SK-N-SH treated with all-trans-retinoic acid at 6 μM for 48 hours (cell line): ENCODE data around the gene WFS1.
A peak's percentile ranks its signal among the peaks of the same experiment; 100 is the strongest.

ENCODE experiments used
- ATAC-seq: fragments of 200-7000 bp; cut with Tn5 transposase; 3 replicates; pipeline ENCODE4 v1.9.1; 2020; ENCODE audit warnings: mild to moderate bottlenecking, moderate library complexity
- BACH2 ChIP-seq: fragments of 250-450 bp; sonication (Bioruptor Pico); IDR thresholded peaks from 2 replicates; pipeline ENCODE4 v1.9.0; 2021; ENCODE audit warnings: mild to moderate bottlenecking, borderline replicate concordance
- CSDC2 ChIP-seq: fragments of 250-450 bp; sonication (Bioruptor Pico); IDR thresholded peaks from 2 replicates; pipeline ENCODE4 v1.5.0; 2020; ENCODE audit warnings: mild to moderate bottlenecking, moderate library complexity
- ESRRG ChIP-seq: fragments of 250-450 bp; sonication (Bioruptor Pico); IDR thresholded peaks from 2 replicates; pipeline ENCODE4 v1.6.1; 2021; ENCODE audit warnings: mild to moderate bottlenecking
- GLIS3 ChIP-seq: fragments of 250-450 bp; sonication (Bioruptor Pico); IDR thresholded peaks from 2 replicates; pipeline ENCODE4 v1.5.0; 2020; ENCODE audit warnings: mild to moderate bottlenecking, moderate library complexity
- OSR1 ChIP-seq: fragments of 250-450 bp; sonication (Bioruptor Pico); IDR thresholded peaks from 2 replicates; pipeline ENCODE4 v1.8.0; 2022; ENCODE audit warnings: moderate library complexity, mild to moderate bottlenecking, inconsistent platforms
- PPARA ChIP-seq: fragments of 250-450 bp; sonication (Bioruptor Pico); IDR thresholded peaks from 2 replicates; pipeline ENCODE4 v1.5.0; 2020; ENCODE audit warnings: mild to moderate bottlenecking, borderline replicate concordance
- RARB ChIP-seq: fragments of 250-450 bp; sonication (Bioruptor Pico); IDR thresholded peaks from 2 replicates; pipeline ENCODE4 v1.8.0; 2021; ENCODE audit warnings: mild to moderate bottlenecking, moderate library complexity
- SNAI2 ChIP-seq: fragments of 250-450 bp; sonication (Bioruptor Pico); IDR thresholded peaks from 2 replicates; pipeline ENCODE4 v1.5.0; 2020; ENCODE audit warnings: mild to moderate bottlenecking, moderate library complexity
- TCF4 ChIP-seq: fragments of 250-450 bp; sonication (Bioruptor Pico); IDR thresholded peaks from 2 replicates; pipeline ENCODE4 v1.8.0; 2021; ENCODE audit warnings: mild to moderate bottlenecking, moderate library complexity, borderline replicate concordance
- TOX ChIP-seq: fragments of 250-450 bp; sonication (Bioruptor Pico); IDR thresholded peaks from 2 replicates; pipeline ENCODE4 v1.8.0; 2021; ENCODE audit warnings: mild to moderate bottlenecking, moderate library complexity, borderline replicate concordance
- ZC3H10 ChIP-seq: fragments of 250-450 bp; sonication (Bioruptor Pico); IDR thresholded peaks from 2 replicates; pipeline ENCODE4 v1.5.1; 2021; ENCODE audit warnings: mild to moderate bottlenecking, moderate library complexity
- ZFP3 ChIP-seq: fragments of 250-450 bp; sonication (Bioruptor Pico); IDR thresholded peaks from 2 replicates; pipeline ENCODE4 v1.5.0; 2020; ENCODE audit warnings: mild to moderate bottlenecking, moderate library complexity
- ZFP30 ChIP-seq: fragments of 450-650 bp; formaldehyde crosslinking; IDR thresholded peaks from 2 replicates; pipeline ENCODE4 v1.5.0; 2022; ENCODE audit warnings: mild to moderate bottlenecking, moderate library complexity
- ZNF565 ChIP-seq: fragments of 450-650 bp; formaldehyde crosslinking; conservative IDR thresholded peaks from 2 replicates; pipeline ENCODE4 v1.5.0; 2020; ENCODE audit warnings: low read depth, mild to moderate bottlenecking, moderate library complexity
- ZNF70 ChIP-seq: fragments of 450-650 bp; formaldehyde crosslinking; IDR thresholded peaks from 2 replicates; pipeline ENCODE4 v1.5.0; 2020; ENCODE audit warnings: mild to moderate bottlenecking, moderate library complexity
- ZNF8 ChIP-seq: fragments of 450-650 bp; formaldehyde crosslinking; IDR thresholded peaks from 2 replicates; pipeline ENCODE4 v1.5.0; 2020; ENCODE audit warnings: mild to moderate bottlenecking, moderate library complexity
- TF ChIP-seq, protein P1 (sequence below): fragments of 250-450 bp; sonication (Bioruptor Pico); IDR thresholded peaks from 2 replicates; pipeline ENCODE4 v1.5.0; 2020; ENCODE audit warnings: mild to moderate bottlenecking, moderate library complexity
- TF ChIP-seq, protein P2 (sequence below): fragments of 250-450 bp; sonication (Bioruptor Pico); IDR thresholded peaks from 2 replicates; pipeline ENCODE4 v1.8.0; 2020; ENCODE audit warnings: mild to moderate bottlenecking, moderate library complexity, borderline replicate concordance
- TF ChIP-seq, protein P3 (sequence below): fragments of 250-450 bp; sonication (Bioruptor Pico); IDR thresholded peaks from 2 replicates; pipeline ENCODE4 v1.5.1; 2021; ENCODE audit warnings: mild to moderate bottlenecking, moderate library complexity
- TF ChIP-seq, protein P4 (sequence below): fragments of 250-450 bp; sonication (Bioruptor Pico); IDR thresholded peaks from 2 replicates; pipeline ENCODE4 v1.8.0; 2021; ENCODE audit warnings: low read depth, mild to moderate bottlenecking, moderate library complexity, borderline replicate concordance
- TF ChIP-seq, protein P5 (sequence below): fragments of 250-450 bp; sonication (Bioruptor Pico); IDR thresholded peaks from 2 replicates; pipeline ENCODE4 v1.5.1; 2020; ENCODE audit warnings: low read depth, mild to moderate bottlenecking, moderate library complexity

Gene WFS1

DNA sequence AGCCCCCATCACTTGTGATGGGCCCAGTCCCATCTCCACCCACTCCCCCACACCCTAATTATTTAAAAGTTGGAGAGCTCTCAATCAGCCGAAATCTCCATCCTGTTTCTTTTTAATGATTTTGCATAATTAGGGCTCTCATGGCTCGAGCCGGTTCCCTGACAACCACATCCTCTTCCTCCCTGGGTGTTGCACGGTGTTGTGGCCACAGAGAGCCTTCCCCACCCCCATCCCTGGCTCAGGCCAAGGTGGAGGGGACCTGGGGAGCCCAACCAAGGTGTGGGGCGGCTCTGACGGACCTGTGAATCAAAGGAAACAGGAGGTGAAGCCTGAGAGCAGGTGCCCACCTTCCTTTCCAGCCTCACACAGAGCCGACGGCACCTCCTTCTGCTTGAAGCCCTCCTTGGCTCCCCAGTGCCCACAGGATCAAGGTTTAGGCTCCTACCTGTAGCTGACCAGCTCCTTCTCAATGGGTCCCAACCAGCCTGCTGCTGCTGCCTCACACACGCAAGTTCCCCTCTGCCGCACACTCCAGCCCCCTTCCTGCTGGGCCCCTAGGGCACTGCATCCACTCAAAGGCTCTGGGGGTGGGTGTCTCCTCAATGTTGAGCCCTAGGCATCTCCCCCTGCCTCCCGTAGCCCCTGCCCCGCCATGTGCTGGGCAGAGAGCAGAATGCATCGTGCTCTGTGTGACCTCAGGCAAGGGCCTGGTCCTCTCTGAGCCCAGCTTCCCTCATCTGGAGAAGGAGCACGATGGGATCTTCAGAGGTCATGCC is 68.7 kb downstream of the WFS1 start (continued):
- TF ChIP-seq, protein P1, sequence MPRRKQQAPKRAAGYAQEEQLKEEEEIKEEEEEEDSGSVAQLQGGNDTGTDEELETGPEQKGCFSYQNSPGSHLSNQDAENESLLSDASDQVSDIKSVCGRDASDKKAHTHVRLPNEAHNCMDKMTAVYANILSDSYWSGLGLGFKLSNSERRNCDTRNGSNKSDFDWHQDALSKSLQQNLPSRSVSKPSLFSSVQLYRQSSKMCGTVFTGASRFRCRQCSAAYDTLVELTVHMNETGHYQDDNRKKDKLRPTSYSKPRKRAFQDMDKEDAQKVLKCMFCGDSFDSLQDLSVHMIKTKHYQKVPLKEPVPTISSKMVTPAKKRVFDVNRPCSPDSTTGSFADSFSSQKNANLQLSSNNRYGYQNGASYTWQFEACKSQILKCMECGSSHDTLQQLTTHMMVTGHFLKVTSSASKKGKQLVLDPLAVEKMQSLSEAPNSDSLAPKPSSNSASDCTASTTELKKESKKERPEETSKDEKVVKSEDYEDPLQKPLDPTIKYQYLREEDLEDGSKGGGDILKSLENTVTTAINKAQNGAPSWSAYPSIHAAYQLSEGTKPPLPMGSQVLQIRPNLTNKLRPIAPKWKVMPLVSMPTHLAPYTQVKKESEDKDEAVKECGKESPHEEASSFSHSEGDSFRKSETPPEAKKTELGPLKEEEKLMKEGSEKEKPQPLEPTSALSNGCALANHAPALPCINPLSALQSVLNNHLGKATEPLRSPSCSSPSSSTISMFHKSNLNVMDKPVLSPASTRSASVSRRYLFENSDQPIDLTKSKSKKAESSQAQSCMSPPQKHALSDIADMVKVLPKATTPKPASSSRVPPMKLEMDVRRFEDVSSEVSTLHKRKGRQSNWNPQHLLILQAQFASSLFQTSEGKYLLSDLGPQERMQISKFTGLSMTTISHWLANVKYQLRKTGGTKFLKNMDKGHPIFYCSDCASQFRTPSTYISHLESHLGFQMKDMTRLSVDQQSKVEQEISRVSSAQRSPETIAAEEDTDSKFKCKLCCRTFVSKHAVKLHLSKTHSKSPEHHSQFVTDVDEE: no peak
- TF ChIP-seq, protein P2, sequence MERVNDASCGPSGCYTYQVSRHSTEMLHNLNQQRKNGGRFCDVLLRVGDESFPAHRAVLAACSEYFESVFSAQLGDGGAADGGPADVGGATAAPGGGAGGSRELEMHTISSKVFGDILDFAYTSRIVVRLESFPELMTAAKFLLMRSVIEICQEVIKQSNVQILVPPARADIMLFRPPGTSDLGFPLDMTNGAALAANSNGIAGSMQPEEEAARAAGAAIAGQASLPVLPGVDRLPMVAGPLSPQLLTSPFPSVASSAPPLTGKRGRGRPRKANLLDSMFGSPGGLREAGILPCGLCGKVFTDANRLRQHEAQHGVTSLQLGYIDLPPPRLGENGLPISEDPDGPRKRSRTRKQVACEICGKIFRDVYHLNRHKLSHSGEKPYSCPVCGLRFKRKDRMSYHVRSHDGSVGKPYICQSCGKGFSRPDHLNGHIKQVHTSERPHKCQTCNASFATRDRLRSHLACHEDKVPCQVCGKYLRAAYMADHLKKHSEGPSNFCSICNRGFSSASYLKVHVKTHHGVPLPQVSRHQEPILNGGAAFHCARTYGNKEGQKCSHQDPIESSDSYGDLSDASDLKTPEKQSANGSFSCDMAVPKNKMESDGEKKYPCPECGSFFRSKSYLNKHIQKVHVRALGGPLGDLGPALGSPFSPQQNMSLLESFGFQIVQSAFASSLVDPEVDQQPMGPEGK (CRISPR knock-in tag): no peak
- TF ChIP-seq RARB (CRISPR knock-in tag): no peak
- no peak for TF ChIP-seq GLIS3 (CRISPR knock-in tag)
- no peak for TF ChIP-seq ZNF8 (CRISPR knock-in tag)
- no peak for TF ChIP-seq ZFP30 (CRISPR knock-in tag)
- TF ChIP-seq ESRRG (CRISPR knock-in tag): no peak
- TF ChIP-seq PPARA: no peak

DNA sequence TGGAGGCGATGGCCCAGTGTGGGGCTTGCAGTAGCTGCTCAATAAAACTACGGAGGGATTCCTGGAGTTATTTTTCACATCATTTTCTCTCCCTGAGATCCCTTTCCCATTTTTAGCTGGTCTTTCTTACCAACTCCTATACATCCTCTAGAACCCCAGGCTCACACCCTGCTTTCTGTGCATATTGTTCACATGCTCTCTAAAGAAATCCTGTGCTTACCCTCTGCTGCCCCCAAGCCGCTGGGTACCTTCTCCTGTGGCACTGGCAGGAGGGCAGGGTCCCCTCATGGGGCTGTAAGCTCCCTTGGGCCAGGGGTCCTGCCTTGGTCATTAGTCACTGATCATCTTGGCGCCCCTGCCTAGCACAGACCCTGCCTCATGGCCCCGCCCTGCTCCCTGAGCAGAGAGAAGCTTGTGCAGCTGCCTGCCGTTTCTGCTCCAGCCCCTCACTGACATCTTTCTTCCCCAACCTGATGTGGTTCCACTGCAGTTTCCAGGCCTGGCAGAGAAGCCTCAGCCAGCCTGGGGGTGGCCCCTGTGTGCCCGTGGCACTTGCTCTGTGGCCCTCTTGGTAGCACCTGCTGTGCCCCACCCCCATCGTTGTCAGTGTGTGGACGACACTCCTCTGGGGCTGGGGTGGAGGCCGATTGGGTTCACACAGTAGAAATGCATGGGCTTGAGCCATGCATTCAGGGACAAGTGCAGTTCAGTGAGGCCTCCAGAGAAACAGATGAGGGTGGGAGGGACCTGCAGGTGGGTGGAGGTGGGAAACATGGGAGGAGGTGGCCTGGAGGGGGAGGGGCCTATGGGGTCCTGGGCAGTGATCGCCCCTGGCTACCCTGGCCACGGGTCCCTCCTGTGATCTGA is 69.5 kb downstream of the WFS1 start:
- TF ChIP-seq GLIS3 (CRISPR knock-in tag) (no peak), ZFP3 (CRISPR knock-in tag) (peak; percentile 82), PPARA (no peak), TCF4 (no peak), ZC3H10 (CRISPR knock-in tag) (no peak)
- no peak for ATAC-seq

DNA sequence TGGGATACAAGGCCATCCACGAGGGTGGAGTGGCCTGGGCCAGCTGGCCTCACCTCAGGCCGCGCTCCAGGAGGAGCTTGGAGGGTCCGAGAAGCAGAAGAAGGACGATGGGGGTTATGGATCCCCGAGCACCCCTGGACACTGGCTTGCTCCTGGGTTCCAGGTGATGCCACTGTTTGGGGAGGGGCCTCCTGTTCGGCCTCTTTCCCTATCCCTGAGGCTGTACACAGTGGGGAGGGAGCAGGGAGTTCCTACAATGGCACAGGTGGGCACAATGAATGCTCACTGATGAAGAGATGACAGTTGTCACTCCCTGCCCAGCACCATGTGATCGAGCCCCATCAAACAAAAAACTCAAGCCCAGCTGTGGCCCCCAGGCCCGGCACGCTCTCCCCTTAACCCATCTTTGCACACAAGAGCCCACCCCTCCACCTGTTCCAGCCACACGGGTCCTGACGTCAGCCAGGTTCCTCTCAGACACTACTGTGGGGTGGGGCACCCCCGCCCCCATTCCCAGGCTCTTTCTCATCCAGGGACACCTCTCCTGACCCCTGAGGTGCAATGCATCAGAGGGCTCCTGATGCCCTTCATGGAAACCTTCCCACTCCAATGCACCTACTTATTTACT is 70.3 kb downstream of the WFS1 start:
- TF ChIP-seq PPARA (no peak), SNAI2 (no peak), TOX (CRISPR knock-in tag) (no peak), TCF4 (no peak), ZNF70 (no peak), CSDC2 (CRISPR knock-in tag) (no peak), ZFP3 (CRISPR knock-in tag) (no peak), ZNF565 (CRISPR knock-in tag) (no peak), OSR1 (no peak), BACH2 (no peak), GLIS3 (CRISPR knock-in tag) (no peak), RARB (CRISPR knock-in tag) (no peak), ZFP30 (CRISPR knock-in tag) (no peak)
- TF ChIP-seq, protein P3, sequence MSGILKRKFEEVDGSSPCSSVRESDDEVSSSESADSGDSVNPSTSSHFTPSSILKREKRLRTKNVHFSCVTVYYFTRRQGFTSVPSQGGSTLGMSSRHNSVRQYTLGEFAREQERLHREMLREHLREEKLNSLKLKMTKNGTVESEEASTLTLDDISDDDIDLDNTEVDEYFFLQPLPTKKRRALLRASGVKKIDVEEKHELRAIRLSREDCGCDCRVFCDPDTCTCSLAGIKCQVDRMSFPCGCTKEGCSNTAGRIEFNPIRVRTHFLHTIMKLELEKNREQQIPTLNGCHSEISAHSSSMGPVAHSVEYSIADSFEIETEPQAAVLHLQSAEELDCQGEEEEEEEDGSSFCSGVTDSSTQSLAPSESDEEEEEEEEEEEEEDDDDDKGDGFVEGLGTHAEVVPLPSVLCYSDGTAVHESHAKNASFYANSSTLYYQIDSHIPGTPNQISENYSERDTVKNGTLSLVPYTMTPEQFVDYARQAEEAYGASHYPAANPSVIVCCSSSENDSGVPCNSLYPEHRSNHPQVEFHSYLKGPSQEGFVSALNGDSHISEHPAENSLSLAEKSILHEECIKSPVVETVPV (CRISPR knock-in tag): no peak
- TF ChIP-seq, protein P4, sequence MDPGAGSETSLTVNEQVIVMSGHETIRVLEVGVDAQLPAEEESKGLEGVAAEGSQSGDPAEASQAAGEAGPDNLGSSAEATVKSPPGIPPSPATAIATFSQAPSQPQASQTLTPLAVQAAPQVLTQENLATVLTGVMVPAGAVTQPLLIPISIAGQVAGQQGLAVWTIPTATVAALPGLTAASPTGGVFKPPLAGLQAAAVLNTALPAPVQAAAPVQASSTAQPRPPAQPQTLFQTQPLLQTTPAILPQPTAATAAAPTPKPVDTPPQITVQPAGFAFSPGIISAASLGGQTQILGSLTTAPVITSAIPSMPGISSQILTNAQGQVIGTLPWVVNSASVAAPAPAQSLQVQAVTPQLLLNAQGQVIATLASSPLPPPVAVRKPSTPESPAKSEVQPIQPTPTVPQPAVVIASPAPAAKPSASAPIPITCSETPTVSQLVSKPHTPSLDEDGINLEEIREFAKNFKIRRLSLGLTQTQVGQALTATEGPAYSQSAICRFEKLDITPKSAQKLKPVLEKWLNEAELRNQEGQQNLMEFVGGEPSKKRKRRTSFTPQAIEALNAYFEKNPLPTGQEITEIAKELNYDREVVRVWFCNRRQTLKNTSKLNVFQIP (CRISPR knock-in tag): no peak
- TF ChIP-seq, protein P2 (CRISPR knock-in tag): no peak
- TF ChIP-seq, protein P5, sequence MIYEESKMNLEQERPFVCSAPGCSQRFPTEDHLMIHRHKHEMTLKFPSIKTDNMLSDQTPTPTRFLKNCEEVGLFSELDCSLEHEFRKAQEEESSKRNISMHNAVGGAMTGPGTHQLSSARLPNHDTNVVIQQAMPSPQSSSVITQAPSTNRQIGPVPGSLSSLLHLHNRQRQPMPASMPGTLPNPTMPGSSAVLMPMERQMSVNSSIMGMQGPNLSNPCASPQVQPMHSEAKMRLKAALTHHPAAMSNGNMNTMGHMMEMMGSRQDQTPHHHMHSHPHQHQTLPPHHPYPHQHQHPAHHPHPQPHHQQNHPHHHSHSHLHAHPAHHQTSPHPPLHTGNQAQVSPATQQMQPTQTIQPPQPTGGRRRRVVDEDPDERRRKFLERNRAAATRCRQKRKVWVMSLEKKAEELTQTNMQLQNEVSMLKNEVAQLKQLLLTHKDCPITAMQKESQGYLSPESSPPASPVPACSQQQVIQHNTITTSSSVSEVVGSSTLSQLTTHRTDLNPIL (CRISPR knock-in tag): no peak
- no peak for ATAC-seq
